HG02973 (cell line): ENCODE results near the gene JAG2.
"Not testable (repeated sequence)": the region's sequence is repeated elsewhere in the genome, so short reads cannot be mapped to it uniquely, and the experiment has no call there.

Source experiments
- ATAC-seq: cut with Tn5 transposase; IDR thresholded peaks from one replicate; pipeline ENCODE4 v1.9.1; 2021; ENCODE audit warnings: moderate library complexity; ENCODE audit not compliant: unreplicated experiment

The JAG2 gene

GRCh38 chr14:105120056-105120455 lies 48.5 kb downstream of the JAG2 start:
- no peak for ATAC-seq

- no peak for ATAC-seq
These were observed 49.1 kb downstream of the JAG2 start for GRCh38 chr14:105119408-105120025.

GRCh38 chr14:105118646-105119407 lies 49.7 kb downstream of the JAG2 start:
- no peak for ATAC-seq

- no peak for ATAC-seq
These were observed 50.7 kb downstream of the JAG2 start for GRCh38 chr14:105117710-105118385.

GRCh38 chr14:105117257-105117646 lies 51.3 kb downstream of the JAG2 start:
- ATAC-seq, result no peak

GRCh38 chr14:105116451-105117256 lies 51.9 kb downstream of the JAG2 start:
- no peak for ATAC-seq

- ATAC-seq, result not testable (repeated sequence)
These were observed 59.3 kb downstream of the JAG2 start for GRCh38 chr14:105109243-105109642.

GRCh38 chr14:105108516-105108864 lies 60.1 kb downstream of the JAG2 start:
- ATAC-seq, result no peak

- ATAC-seq, result no peak
These were observed 60.6 kb downstream of the JAG2 start for GRCh38 chr14:105107781-105108515.

GRCh38 chr14:105107351-105107750 lies 61.2 kb downstream of the JAG2 start:
- ATAC-seq, result no peak

GRCh38 chr14:105105158-105105557 lies 63.4 kb downstream of the JAG2 start:
- no peak for ATAC-seq

- no peak for ATAC-seq
These were observed 65.7 kb downstream of the JAG2 start for GRCh38 chr14:105102893-105103292.

- ATAC-seq, result no peak
These were observed 66.2 kb downstream of the JAG2 start for GRCh38 chr14:105102361-105102870.

GRCh38 chr14:105100910-105101309 lies 67.7 kb downstream of the JAG2 start:
- ATAC-seq, result no peak

GRCh38 chr14:105099778-105100177 lies 68.8 kb downstream of the JAG2 start:
- no peak for ATAC-seq

GRCh38 chr14:105098316-105098715 lies 70.3 kb downstream of the JAG2 start:
- ATAC-seq, result no peak

GRCh38 chr14:105097794-105098127 lies 70.8 kb downstream of the JAG2 start:
- no peak for ATAC-seq

- no peak for ATAC-seq
These were observed 72.2 kb downstream of the JAG2 start for GRCh38 chr14:105096206-105096875.

GRCh38 chr14:105095236-105095805 lies 73.3 kb downstream of the JAG2 start:
- no peak for ATAC-seq
